Fibroblast of villous mesenchyme (primary cell): ENCODE data around the gene IMPDH2. TPM values are rescaled to one million over a fixed set of nuclear protein-coding genes. Genes with fewer than 3 reads are reported as not detected.

Source experiments
- DNase-seq: peaks from one replicate; pipeline ENCODE4 v3.0.0-alpha.2; 2010; ENCODE audit warnings: low read depth
- H3K4me3 ChIP-seq: 2 replicates; pipeline ENCODE4 v1.5.1; 2011; ENCODE audit warnings: low read depth, mild to moderate bottlenecking, low read length
- CTCF ChIP-seq: IDR thresholded peaks from 2 replicates; pipeline ENCODE4 v1.5.1; 2012; ENCODE audit warnings: low read depth, mild to moderate bottlenecking, low read length; ENCODE audit not compliant: insufficient read depth
- total RNA-seq: library from RNA; depleted of rRNA; stranded (reverse); fragments of >200 nt; gene quantifications from 2 replicates; pipeline ENCODE4 v1.2.3, GENCODE V29; 2012

IMPDH2 gene
- total RNA-seq, 1 donor: 225 TPM

GRCh38 chr3:49027634-49028033, 1.6 kb downstream of the IMPDH2 start:
- TF ChIP-seq CTCF: no peak
- no peak for DNase-seq
- H3K4me3 ChIP-seq: no peak overlapping the region

GRCh38 chr3:49026536-49026935, 2.7 kb downstream of the IMPDH2 start:
- no peak for TF ChIP-seq CTCF
- DNase-seq: no peak
- no peak overlapping the region for H3K4me3 ChIP-seq

GRCh38 chr3:49025793-49026520, 3.2 kb downstream of the IMPDH2 start:
- TF ChIP-seq CTCF: no peak

GRCh38 chr3:49025005-49025792, 4.0 kb downstream of the IMPDH2 start:
- no peak for DNase-seq
- TF ChIP-seq CTCF: no peak
- no peak overlapping the region for H3K4me3 ChIP-seq

More at GRCh38 chr3:49025793-49026520, 3.2 kb downstream of the IMPDH2 start:
- DNase-seq: no peak
- H3K4me3 ChIP-seq: no peak overlapping the region

GRCh38 chr3:49024449-49024848, 4.7 kb downstream of the IMPDH2 start:
- no peak overlapping the region for H3K4me3 ChIP-seq
- no peak for TF ChIP-seq CTCF
- no peak for DNase-seq

GRCh38 chr3:49023775-49024174, 5.4 kb downstream of the IMPDH2 start:
- TF ChIP-seq CTCF: no peak
- no peak overlapping the region for H3K4me3 ChIP-seq
- no peak for DNase-seq
